ENCODE data around the gene TAF11L7.
"Not testable (repeated sequence)": the region's sequence is repeated elsewhere in the genome, so short reads cannot be mapped to it uniquely, and the experiment has no call there.

TAF11L7 gene

DNA sequence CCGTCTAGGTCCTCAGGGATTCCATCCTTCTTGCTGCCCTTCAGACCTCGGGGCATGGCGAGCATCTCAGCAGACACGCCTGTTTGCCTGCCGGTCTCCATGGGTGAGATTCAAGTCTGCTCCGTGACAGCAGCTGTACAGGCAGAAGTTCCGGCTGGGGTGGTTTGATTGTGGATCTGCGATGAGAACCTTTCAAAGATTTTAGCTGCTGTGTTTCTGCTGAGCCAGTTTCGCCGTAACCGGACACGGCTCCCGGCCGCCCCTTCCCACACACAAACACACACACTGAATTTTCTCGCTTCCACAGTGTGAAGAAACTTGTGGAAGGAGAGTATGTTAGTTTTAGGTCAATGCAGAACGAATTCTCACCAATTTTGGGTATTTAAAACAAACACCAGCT lies at the start of gene TAF11L7:
Gene TAF11L7 (minus strand): TSS at position 101 of the 400 bp plus-strand sequence.
- not testable (repeated sequence) for H3K4me3 ChIP-seq (ENCODE audit: low read depth, low read length); DNase-seq (ENCODE audit: low read depth)

DNA sequence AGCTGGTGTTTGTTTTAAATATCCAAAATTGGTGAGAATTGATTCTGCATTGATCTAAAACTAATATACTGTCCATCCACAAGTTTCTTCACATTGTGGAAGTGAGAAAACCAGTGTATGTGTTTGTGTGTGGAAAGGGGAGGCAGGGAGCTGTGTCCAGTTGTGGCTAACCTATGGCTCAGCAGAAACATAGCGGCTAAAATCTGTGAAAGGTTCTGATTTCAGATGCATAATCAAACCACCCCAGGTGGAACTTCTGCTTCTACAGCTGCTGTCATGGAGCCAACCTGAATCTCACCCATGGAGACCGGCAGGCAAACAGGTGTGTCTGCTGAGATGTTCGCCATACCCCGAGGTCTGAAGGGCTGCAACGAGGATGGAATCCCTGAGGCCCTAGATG lies 48.6 kb upstream of the TAF11L7 start, which contains the start of gene TAF11L14:
Gene TAF11L14 (plus strand): TSS at position 301 of the 400 bp plus-strand sequence.
- DNase-seq (ENCODE audit: low read depth) = no peak
- no peak within 1 kb of the TSS for H3K4me3 ChIP-seq (ENCODE audit: low read depth, low read length)

DNA sequence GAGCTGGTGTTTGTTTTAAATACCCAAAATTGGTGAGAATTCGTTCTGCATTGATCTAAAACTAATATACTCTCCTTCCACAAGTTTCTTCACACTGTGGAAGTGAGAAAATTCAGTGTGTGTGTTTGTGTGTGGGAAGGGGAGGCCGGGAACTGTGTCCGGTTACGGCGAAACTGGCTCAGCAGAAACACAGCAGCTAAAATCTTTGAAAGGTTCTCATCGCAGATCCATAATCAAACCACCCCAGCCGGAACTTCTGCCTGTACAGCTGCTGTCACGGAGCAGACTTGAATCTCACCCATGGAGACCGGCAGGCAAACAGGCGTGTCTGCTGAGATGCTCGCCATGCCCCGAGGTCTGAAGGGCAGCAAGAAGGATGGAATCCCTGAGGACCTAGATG lies 46.2 kb upstream of the TAF11L7 start, which contains the start of gene TAF11L13:
Gene TAF11L13 (plus strand): TSS at position 301 of the 400 bp plus-strand sequence.
- not testable (repeated sequence) for H3K4me3 ChIP-seq (ENCODE audit: low read depth, low read length); DNase-seq (ENCODE audit: low read depth)

DNA sequence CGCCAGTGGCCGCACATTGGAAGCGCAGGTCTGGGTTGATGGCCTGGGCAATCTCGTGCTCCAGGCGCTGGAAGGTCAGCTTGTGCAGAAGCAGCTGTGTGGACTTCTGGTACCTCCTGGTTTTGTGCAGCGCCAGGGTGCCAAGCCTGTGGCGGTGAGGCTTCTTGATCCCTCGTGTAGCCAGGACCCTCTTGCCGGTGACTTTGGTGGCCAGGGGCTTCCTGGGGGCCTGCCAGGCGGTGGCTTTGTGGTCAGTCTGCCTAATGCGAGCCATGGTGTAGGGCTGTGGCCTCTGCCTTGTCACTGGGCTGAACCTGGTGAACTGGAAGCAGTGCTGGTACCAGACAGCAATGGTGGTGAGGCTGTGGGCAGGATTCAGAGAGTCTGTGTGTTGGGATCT lies 40.1 kb upstream of the TAF11L7 start:
- H3K4me3 ChIP-seq (ENCODE audit: low read depth, low read length) = no peak overlapping the region
- no peak for DNase-seq (ENCODE audit: low read depth)

DNA sequence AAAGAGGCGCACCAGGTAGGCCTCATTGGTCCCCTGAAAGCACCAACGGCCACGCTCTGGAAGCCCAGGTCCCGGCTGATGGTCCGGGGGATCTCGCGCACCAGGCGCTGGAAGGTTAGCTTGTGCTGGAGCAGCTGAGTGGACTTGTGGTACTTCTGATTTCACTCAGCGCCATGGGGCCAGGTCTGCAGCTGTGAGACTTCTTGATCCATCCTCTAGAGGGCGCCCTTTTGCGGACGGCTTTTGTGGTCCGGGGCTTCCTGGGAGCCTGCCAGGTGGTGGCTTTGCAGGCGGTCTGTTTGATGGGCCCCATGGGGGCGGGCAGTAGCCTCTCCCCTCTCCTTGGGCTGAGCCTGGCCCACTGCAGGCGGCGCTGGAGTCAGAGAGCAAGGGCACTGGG lies 35.1 kb upstream of the TAF11L7 start:
- DNase-seq (ENCODE audit: low read depth) = no peak
- H3K4me3 ChIP-seq (ENCODE audit: low read depth, low read length) = no peak overlapping the region

DNA sequence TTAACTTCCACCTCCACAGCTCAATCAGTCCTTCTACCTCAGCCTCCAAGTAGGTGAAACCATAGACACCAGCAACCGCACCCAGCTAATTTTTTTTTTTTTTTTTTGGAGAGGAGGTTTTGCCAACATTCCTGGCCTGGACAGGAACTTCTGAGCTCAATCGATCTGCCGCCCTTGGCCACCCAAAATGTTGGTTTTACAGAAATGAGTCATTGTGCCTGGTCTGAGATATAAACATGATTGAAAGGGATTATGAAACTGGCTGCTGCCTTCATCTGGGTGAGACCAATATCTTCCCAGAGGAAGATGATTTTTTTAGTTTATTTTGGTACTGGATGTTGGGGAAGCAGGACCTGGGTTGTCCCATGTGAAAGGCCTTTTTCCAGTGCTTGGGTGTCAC lies 33.8 kb upstream of the TAF11L7 start:
- DNase-seq (ENCODE audit: low read depth) = no peak
- H3K4me3 ChIP-seq (ENCODE audit: low read depth, low read length) = no peak overlapping the region

DNA sequence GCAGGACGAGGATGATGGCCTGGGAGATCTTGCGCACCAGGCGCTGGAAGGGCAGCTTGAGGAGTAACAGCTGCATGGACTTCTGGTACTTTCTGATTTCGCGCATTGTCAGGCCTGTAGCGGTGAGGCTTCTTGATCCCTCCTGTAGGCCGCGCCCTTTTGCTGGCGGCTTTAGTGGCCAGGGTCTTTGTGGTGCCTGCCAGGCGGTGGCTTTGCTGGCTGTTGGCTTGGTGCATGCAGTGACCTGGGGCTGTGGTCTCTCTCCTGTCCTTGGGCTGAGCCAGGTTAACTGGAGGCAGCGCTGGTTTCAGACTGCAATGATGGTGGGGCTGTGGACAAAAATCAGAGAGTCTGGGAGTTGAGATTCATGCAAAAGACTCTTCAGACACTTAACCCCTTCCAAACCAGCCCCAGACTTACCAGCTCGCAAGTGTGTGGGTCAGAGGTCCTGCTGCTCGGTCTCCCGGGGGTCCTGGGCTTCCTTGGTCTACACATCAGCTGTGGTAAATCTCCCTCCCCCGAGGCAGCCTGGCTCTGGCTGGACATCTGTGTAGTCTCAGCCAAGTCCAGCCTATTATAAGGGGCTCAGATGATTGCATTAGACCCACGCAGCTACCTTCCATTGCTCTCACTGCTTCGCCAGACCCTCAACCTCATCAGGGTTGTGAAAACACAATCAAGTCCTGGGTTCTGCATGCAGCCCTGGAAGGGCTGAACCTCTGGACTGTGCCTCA lies 29.5 kb upstream of the TAF11L7 start:
- DNase-seq (ENCODE audit: low read depth) = no peak
- no peak overlapping the region for H3K4me3 ChIP-seq (ENCODE audit: low read depth, low read length)

DNA sequence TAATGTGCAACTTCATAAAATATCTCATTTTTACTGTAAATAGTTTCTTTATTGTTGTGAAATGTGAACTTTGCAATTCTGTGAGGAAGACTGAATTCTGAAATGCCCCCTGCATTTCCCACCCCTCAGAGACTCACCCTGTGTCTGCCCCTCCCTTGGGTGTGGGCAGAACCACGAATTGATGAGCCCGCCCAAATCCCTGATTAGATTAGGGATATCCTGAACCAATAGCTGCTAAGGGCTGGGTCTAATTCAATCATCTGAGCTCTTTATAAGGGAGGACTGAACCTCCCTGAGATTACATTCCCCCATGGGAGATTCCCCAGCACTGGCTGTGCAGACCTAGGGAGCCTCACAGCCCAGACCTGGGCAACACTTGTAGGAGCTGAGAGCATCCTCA lies 24.5 kb upstream of the TAF11L7 start, which contains the start of gene TAF11L12:
Gene TAF11L12 (plus strand): TSS at position 301 of the 400 bp plus-strand sequence.
- H3K4me3 ChIP-seq (ENCODE audit: low read depth, low read length); DNase-seq (ENCODE audit: low read depth): not testable (repeated sequence)

DNA sequence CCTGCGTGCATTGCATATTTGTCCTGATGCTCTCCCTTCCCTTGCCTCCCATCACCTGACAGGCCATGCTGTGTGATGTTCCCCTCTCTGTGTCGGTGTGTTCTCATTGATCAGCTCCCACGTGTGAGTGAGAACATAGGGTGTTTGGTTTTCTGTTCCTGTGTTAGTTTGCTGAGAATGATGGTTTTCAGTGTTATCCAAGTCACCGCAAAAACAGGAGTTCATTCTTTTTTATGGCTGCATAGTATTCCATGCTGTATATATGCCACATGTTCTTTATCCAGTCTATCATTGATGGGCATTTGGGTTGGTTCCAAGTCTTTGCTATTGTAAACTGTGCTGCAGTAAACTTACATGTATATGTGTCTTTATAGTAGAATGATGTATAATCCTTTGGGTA lies 21.9 kb upstream of the TAF11L7 start:
- not testable (repeated sequence) for DNase-seq (ENCODE audit: low read depth); H3K4me3 ChIP-seq (ENCODE audit: low read depth, low read length)

DNA sequence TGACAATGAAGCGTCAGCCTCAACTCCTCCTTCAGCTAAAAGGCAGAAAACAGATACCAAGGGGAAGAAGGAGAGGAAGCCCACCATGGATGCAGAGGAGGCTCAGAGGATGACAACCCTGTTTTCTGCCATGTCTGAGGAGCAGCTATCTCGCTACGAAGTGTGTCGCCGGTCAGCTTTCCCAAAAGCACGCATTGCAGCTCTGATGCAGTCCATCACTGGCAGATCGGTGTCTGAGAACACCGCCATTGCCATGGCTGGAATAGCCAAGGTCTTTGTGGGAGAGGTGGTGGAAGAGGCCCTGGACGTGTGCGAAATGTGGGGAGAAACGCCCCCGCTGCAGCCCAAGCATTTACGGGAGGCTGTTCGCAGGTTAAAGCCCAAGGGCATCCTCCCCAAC lies 19.4 kb upstream of the TAF11L7 start:
- DNase-seq (ENCODE audit: low read depth) = no peak

DNA sequence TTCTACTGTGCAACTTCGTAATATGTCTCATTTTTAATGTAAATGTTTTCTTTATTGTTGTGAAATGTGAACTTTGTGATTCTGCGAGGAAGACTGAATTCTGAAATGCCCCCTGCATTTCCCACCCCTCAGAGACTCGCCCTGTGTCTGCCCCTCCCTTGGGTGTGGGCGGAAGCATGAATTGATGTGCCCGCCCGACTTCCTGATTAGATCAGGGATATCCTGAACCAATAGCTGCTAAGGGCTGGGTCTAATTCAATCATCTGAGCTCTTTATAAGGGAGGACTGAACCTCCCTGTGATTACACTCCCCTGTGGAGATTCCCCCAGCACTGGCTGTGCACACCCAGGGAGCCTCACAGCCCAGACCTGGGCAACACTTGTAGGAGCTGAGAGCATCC lies 18.3 kb upstream of the TAF11L7 start, which contains the start of gene TAF11L11:
Gene TAF11L11 (plus strand): TSS at position 304 of the 400 bp plus-strand sequence.
- H3K4me3 ChIP-seq (ENCODE audit: low read depth, low read length); DNase-seq (ENCODE audit: low read depth): not testable (repeated sequence)

More for the DNA sequence above, 19.4 kb upstream of the TAF11L7 start:
- H3K4me3 ChIP-seq (ENCODE audit: low read depth, low read length) = no peak overlapping the region

DNA sequence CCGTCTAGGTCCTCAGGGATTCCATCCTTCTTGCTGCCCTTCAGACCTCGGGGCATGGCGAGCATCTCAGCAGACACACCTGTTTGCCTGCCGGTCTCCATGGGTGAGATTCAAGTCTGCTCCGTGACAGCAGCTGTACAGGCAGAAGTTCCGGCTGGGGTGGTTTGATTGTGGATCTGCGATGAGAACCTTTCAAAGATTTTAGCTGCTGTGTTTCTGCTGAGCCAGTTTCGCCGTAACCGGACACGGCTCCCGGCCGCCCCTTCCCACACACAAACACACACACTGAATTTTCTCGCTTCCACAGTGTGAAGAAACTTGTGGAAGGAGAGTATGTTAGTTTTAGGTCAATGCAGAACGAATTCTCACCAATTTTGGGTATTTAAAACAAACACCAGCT lies 12.2 kb upstream of the TAF11L7 start, which contains the start of gene TAF11L10:
Gene TAF11L10 (minus strand): TSS at position 101 of the 400 bp plus-strand sequence.
- H3K4me3 ChIP-seq (ENCODE audit: low read depth, low read length); DNase-seq (ENCODE audit: low read depth): not testable (repeated sequence)

DNA sequence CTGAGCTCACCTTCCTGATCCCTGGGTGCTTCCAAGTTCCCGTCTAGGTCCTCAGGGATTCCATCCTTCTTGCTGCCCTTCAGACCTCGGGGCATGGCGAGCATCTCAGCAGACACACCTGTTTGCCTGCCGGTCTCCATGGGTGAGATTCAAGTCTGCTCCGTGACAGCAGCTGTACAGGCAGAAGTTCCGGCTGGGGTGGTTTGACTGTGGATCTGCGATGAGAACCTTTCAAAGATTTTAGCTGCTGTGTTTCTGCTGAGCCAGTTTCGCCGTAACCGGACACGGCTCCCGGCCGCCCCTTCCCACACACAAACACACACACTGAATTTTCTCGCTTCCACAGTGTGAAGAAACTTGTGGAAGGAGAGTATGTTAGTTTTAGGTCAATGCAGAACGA lies 8.7 kb upstream of the TAF11L7 start, which contains the start of gene TAF11L9:
Gene TAF11L9 (minus strand): TSS at position 140 of the 400 bp plus-strand sequence.
- not testable (repeated sequence) for H3K4me3 ChIP-seq (ENCODE audit: low read depth, low read length); DNase-seq (ENCODE audit: low read depth)

DNA sequence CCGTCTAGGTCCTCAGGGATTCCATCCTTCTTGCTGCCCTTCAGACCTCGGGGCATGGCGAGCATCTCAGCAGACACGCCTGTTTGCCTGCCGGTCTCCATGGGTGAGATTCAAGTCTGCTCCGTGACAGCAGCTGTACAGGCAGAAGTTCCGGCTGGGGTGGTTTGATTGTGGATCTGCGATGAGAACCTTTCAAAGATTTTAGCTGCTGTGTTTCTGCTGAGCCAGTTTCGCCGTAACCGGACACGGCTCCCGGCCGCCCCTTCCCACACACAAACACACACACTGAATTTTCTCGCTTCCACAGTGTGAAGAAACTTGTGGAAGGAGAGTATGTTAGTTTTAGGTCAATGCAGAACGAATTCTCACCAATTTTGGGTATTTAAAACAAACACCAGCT lies 5.3 kb upstream of the TAF11L7 start, which contains the start of gene TAF11L8:
Gene TAF11L8 (minus strand): TSS at position 101 of the 400 bp plus-strand sequence.
- H3K4me3 ChIP-seq (ENCODE audit: low read depth, low read length); DNase-seq (ENCODE audit: low read depth): not testable (repeated sequence)

Data from skeletal muscle cell (primary cell).